Transverse colon (tissue), 4 donors: Measurements from ENCODE around the gene MID1.

Experiments used
- CTCF ChIP-seq, 5 experiments: fragments of 200-600 bp in 3 of 5; fragments of 450-650 bp in 2 of 5; sonication (generic) in 3 of 5; IDR thresholded peaks; 1 replicate in 2 of 5; 2 replicates in 3 of 5; pipeline ENCODE4 v1.5.1; 2016 to 2017; ENCODE audit warnings: antibody characterized with exemption in 5 of 5, inconsistent platforms in 3 of 5, mild to moderate bottlenecking in 2 of 5, moderate library complexity in 1 of 5
- EP300 ChIP-seq: sonication (generic); formaldehyde crosslinking; IDR thresholded peaks from one replicate; pipeline ENCODE4 v1.6.1; 2017; ENCODE audit warnings: antibody characterized with exemption, low read depth
- POLR2A ChIP-seq: fragments of 450-650 bp; IDR thresholded peaks from one replicate; pipeline ENCODE4 v1.6.1; 2016; ENCODE audit warnings: antibody characterized with exemption, mild to moderate bottlenecking, moderate library complexity
- POLR2AphosphoS5 ChIP-seq, 3 donors: sonication (generic); formaldehyde crosslinking; IDR thresholded peaks; one replicate each; pipeline ENCODE4 v1.6.1; 2016; ENCODE audit warnings: antibody characterized with exemption in 3 of 3

GRCh38 chrX:10608099-10608498 is 12.3 kb downstream of the MID1 start:
- no peak for TF ChIP-seq POLR2A
- TF ChIP-seq CTCF (IDR thresholded peaks at IDR 0.05), result peak in 2 of 5 experiments; percentile 10
- TF ChIP-seq EP300, result no peak
- TF ChIP-seq POLR2AphosphoS5 (IDR thresholded peaks at IDR 0.05), result peak in 1 of 3 donors; percentile 18
